Endodermal cell (in vitro differentiated cells): ENCODE measurements around the gene TBPL2. TPM values are rescaled to one million over a fixed set of nuclear protein-coding genes. Genes with fewer than 3 reads are reported as not detected.
"Not testable (repeated sequence)": the region's sequence is repeated elsewhere in the genome, so short reads cannot be mapped to it uniquely, and the experiment has no call there.

Source experiments
- DNase-seq: peaks from one replicate; pipeline ENCODE4 v3.0.0-alpha.2; 2017
- H3K27ac ChIP-seq: 2 replicates; pipeline ENCODE4 v1.5.1; 2013; ENCODE audit warnings: mild to moderate bottlenecking, low read depth, low read length, moderate library complexity
- H3K27me3 ChIP-seq: 2 replicates; pipeline ENCODE4 v1.6.1; 2013; ENCODE audit warnings: mild to moderate bottlenecking, low read length, moderate library complexity; ENCODE audit not compliant: insufficient read depth, control insufficient read depth, poor library complexity, severe bottlenecking
- H3K36me3 ChIP-seq: 2 replicates; pipeline ENCODE4 v1.7.0; 2013; ENCODE audit warnings: mild to moderate bottlenecking, low read length, moderate library complexity; ENCODE audit not compliant: control insufficient read depth, insufficient read depth
- H3K4me1 ChIP-seq: one replicate; pipeline ENCODE4 v1.7.0; 2013; ENCODE audit warnings: low read length; ENCODE audit not compliant: control insufficient read depth, insufficient read depth
- H3K4me3 ChIP-seq: 2 replicates; pipeline ENCODE4 v1.5.1; 2013; ENCODE audit warnings: mild to moderate bottlenecking, low read length, moderate library complexity
- H3K9ac ChIP-seq: 2 replicates; pipeline ENCODE4 v1.6.1; 2013; ENCODE audit warnings: mild to moderate bottlenecking, low read length, moderate library complexity; ENCODE audit not compliant: poor library complexity, severe bottlenecking; ENCODE audit errors: extremely low read depth
- H3K9me3 ChIP-seq: 2 replicates; pipeline ENCODE4 v1.6.1; 2013; ENCODE audit warnings: mild to moderate bottlenecking, low read length, moderate library complexity; ENCODE audit not compliant: control insufficient read depth
- H3K27ac Mint-ChIP-seq: 2 replicates; pipeline ENCODE4 v1.8.0; 2020; ENCODE audit warnings: mixed read lengths
- H3K27me3 Mint-ChIP-seq: 2 replicates; pipeline ENCODE4 v1.8.0; 2021; ENCODE audit warnings: mild to moderate bottlenecking, mixed read lengths; ENCODE audit not compliant: insufficient read depth
- H3K36me3 Mint-ChIP-seq: 2 replicates; pipeline ENCODE4 v1.8.0; 2020; ENCODE audit warnings: low read depth, mixed read lengths
- H3K4me1 Mint-ChIP-seq: 2 replicates; pipeline ENCODE4 v1.8.0; 2020; ENCODE audit warnings: mixed read lengths
- H3K4me3 Mint-ChIP-seq: 2 replicates; pipeline ENCODE4 v1.8.0; 2020; ENCODE audit warnings: mild to moderate bottlenecking, moderate library complexity, mixed read lengths
- H3K9me3 Mint-ChIP-seq: 2 replicates; pipeline ENCODE4 v1.8.0; 2020; ENCODE audit warnings: mild to moderate bottlenecking, mixed read lengths
- WGBS, 2 experiments: methylation state at CpG; one replicate each; pipeline versions ENCODE4 v1.1.5 to v1.1.7; 2013; ENCODE audit warnings: missing lambda C conversion rate in 2 of 2, mixed read lengths in 1 of 2; ENCODE audit not compliant: insufficient coverage in 1 of 2, insufficient read length in 1 of 2; 5-methylcytosine and 5-hydroxymethylcytosine counted together
- total RNA-seq, 2 donors: library from RNA; stranded (reverse); fragmentation: NEBNext Ultra II Directional in 1 of 2; extraction: Animal tissue kit (Norgen Biotek cat#: 25700) in 1 of 2; gene quantifications; 2 replicates in 1 of 2; 3 replicates in 1 of 2; pipeline ENCODE4 v1.2.1, GENCODE V29; 2021
- TF ChIP-seq, protein P1 (sequence below): fragments of 200-600 bp; sonication (generic); conservative IDR thresholded peaks from 2 replicates; pipeline ENCODE4 v1.5.0; 2021; ENCODE audit warnings: antibody characterized with exemption, mild to moderate bottlenecking

TBPL2 gene
- total RNA-seq, 2 donors from 2014 or later: not detected

GRCh38 chr14:55426891-55427290 is 13.5 kb downstream of the TBPL2 start:
- no peak overlapping the region for H3K9ac ChIP-seq
- peaks cover 7% of the 10 kb centered on the region for H3K4me1 Mint-ChIP-seq
- H3K4me1 ChIP-seq: no peaks in the 10 kb centered on the region
- WGBS, 2 experiments: 94 to 100% methylated on average over 4 of the region's 4 CpGs
- TF ChIP-seq, protein P1, sequence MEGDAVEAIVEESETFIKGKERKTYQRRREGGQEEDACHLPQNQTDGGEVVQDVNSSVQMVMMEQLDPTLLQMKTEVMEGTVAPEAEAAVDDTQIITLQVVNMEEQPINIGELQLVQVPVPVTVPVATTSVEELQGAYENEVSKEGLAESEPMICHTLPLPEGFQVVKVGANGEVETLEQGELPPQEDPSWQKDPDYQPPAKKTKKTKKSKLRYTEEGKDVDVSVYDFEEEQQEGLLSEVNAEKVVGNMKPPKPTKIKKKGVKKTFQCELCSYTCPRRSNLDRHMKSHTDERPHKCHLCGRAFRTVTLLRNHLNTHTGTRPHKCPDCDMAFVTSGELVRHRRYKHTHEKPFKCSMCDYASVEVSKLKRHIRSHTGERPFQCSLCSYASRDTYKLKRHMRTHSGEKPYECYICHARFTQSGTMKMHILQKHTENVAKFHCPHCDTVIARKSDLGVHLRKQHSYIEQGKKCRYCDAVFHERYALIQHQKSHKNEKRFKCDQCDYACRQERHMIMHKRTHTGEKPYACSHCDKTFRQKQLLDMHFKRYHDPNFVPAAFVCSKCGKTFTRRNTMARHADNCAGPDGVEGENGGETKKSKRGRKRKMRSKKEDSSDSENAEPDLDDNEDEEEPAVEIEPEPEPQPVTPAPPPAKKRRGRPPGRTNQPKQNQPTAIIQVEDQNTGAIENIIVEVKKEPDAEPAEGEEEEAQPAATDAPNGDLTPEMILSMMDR: no peak
- DNase-seq: no peak
- no peaks in the 10 kb centered on the region for H3K9me3 Mint-ChIP-seq
- H3K36me3 Mint-ChIP-seq: no peaks in the 10 kb centered on the region
- H3K27ac ChIP-seq: no peak overlapping the region
- H3K36me3 ChIP-seq: no peaks in the 10 kb centered on the region
- H3K27me3 ChIP-seq: no peaks in the 10 kb centered on the region
- peaks cover 4% of the 10 kb centered on the region for H3K27me3 Mint-ChIP-seq
- no peak overlapping the region for H3K4me3 ChIP-seq
- H3K27ac Mint-ChIP-seq: no peak overlapping the region
- H3K9me3 ChIP-seq: no peaks in the 10 kb centered on the region
- no peak overlapping the region for H3K4me3 Mint-ChIP-seq

- TF ChIP-seq, protein P1: no peak
- no peaks in the 10 kb centered on the region for H3K4me1 ChIP-seq
- Mint-ChIP-seq H3K9me3 (no peaks in the 10 kb centered on the region), H3K36me3 (no peaks in the 10 kb centered on the region), H3K27me3 (peaks cover 4% of the 10 kb centered on the region), H3K4me1 (peaks cover 7% of the 10 kb centered on the region), H3K27ac (no peak overlapping the region), H3K4me3 (no peak overlapping the region)
- DNase-seq: no peak
- H3K4me3 ChIP-seq: no peak overlapping the region
- H3K27ac ChIP-seq: no peak overlapping the region
- H3K36me3 ChIP-seq: no peaks in the 10 kb centered on the region
- H3K9me3 ChIP-seq: no peaks in the 10 kb centered on the region
- WGBS, 2 experiments: 100% methylated on average over 1 of the region's 1 CpG; no CpG with 5 or more reads in 1 of the 2 experiments
- no peaks in the 10 kb centered on the region for H3K27me3 ChIP-seq
- no peak overlapping the region for H3K9ac ChIP-seq
Measured at GRCh38 chr14:55425091-55425490, 15.3 kb downstream of the TBPL2 start.

- no peak overlapping the region for H3K27ac ChIP-seq
- H3K9me3 Mint-ChIP-seq: no peaks in the 10 kb centered on the region
- 50% methylated on average over 1 of the region's 2 CpGs; no CpG with 5 or more reads in 1 of the 2 experiments for WGBS, 2 experiments
Measured at GRCh38 chr14:55423969-55424368, 16.4 kb downstream of the TBPL2 start.

DNA sequence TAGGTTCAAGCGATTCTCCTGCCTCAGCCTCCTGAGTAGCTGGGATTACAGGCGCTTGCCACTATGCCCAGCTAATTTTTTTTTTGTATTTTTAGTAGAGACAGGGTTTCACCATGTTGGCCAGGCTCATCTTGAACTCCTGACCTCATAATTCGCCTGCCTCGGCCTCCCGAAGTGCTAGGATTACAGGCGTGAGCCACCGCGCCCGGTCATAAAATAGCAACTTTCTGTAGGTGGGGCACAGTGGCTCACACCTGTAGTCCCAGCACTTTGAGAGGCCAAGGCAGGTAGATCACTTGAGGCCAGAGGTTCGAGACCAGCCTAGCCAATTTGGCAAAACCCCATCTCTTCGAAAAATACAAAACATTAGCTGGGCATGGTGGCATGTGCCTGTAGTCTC is 18.1 kb downstream of the TBPL2 start:
- H3K9me3 Mint-ChIP-seq, H3K27me3 Mint-ChIP-seq, H3K27ac Mint-ChIP-seq, H3K9me3 ChIP-seq, H3K27ac ChIP-seq, H3K36me3 Mint-ChIP-seq, H3K27me3 ChIP-seq, H3K4me1 ChIP-seq, H3K9ac ChIP-seq, H3K36me3 ChIP-seq, H3K4me3 Mint-ChIP-seq, DNase-seq, H3K4me3 ChIP-seq: not testable (repeated sequence)
- WGBS, 2 experiments: 92 to 95% methylated on average over 10 to 11 of the region's 11 CpGs
- peaks cover 11% of the 10 kb centered on the region for H3K4me1 Mint-ChIP-seq

More at GRCh38 chr14:55423969-55424368, 16.4 kb downstream of the TBPL2 start:
- Mint-ChIP-seq H3K4me3 (no peak overlapping the region), H3K4me1 (peaks cover 6% of the 10 kb centered on the region), H3K27ac (no peak overlapping the region), H3K36me3 (no peaks in the 10 kb centered on the region), H3K27me3 (peaks cover 4% of the 10 kb centered on the region)
- H3K9me3 ChIP-seq: no peaks in the 10 kb centered on the region
- TF ChIP-seq, protein P1: no peak
- no peaks in the 10 kb centered on the region for H3K4me1 ChIP-seq
- no peak overlapping the region for H3K9ac ChIP-seq
- H3K36me3 ChIP-seq: no peaks in the 10 kb centered on the region
- no peaks in the 10 kb centered on the region for H3K27me3 ChIP-seq
- H3K4me3 ChIP-seq: no peak overlapping the region
- no peak for DNase-seq
